Measurements from ENCODE around the gene CD19.
A peak's percentile ranks its signal among the peaks of the same experiment; 100 is the strongest.

DNA sequence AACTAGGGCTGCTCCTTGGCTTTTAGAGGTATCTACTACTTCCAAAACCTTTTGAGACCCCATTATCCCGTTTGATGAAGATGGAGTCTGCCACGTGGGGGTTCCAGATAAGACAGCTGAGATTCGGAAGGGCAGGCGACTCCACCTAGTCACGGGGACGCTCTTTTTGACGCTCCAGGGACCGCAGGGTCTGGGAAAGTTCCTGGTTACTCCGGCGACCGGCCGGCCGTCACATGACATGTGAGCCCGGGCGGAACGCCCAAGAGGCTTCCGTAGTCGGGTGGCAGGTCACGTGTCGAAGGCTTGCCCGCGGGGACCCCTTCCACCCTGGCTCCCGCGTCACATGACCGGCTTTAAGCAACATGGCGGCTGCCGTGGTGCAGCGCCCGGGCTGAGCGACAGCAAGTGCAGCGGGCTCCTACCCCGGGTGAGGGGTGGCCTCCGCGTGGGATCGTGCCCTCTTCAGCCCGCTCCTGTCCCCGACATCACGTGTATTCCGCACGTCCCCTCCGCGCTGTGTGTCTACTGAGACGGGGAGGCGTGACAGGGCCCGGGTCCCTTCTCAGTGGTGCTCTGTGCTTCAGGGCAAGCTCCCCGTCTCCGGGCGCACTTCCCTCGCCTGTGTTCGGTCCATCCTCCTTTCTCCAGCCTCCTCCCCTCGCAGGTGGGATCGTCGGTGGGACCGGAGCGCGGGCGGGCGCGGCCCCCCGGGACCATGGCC lies 42.8 kb downstream of the CD19 start, which contains the start of gene SPNS1:
- TF ChIP-seq CTCF (IDR thresholded peaks at IDR 0.05; ENCODE audit: poor library complexity, severe bottlenecking) (no peak), EZH2 (IDR thresholded peaks at IDR 0.05; ENCODE audit: borderline replicate concordance, insufficient read depth, low read length, poor library complexity, severe bottlenecking) (no peak), POLR2AphosphoS5 (IDR thresholded peaks at IDR 0.05) (peak; percentile 79), TAF1 (IDR thresholded peaks at IDR 0.05; ENCODE audit: low read depth) (peak; percentile 71), EP300 (conservative IDR thresholded peaks at IDR 0.05; ENCODE audit: poor library complexity, severe bottlenecking) (peak; percentile 65)

All from neural cell (in vitro differentiated cells).